Liver (tissue), 9 donors: ENCODE data around the gene RBMS2. TPM values are rescaled to one million over a fixed set of nuclear protein-coding genes. Genes with fewer than 3 reads are reported as not detected.
A peak's percentile ranks its signal among the peaks of the same experiment; 100 is the strongest.

Source experiments
- DNase-seq: peaks from one replicate; pipeline ENCODE4 v3.0.0-alpha.2; 2017; ENCODE audit warnings: low spot score
- H3K27ac ChIP-seq, 2 donors: one replicate each; pipeline ENCODE4 v1.7.0; 2013; ENCODE audit warnings: inconsistent platforms in 2 of 2, low read length in 2 of 2, control low read depth in 1 of 2, low read depth in 1 of 2, mild to moderate bottlenecking in 1 of 2
- H3K27me3 ChIP-seq, 4 donors: one replicate each; pipeline versions ENCODE4 v1.6.1 to v1.7.0; 2013; ENCODE audit warnings: low read length in 3 of 4, inconsistent platforms in 1 of 4, mild to moderate bottlenecking in 1 of 4, moderate library complexity in 1 of 4; ENCODE audit not compliant: control insufficient read depth in 4 of 4, insufficient read depth in 4 of 4
- H3K36me3 ChIP-seq, 4 donors: one replicate each; pipeline versions ENCODE4 v1.6.1 to v1.7.0; 2013; ENCODE audit warnings: low read length in 3 of 4, mild to moderate bottlenecking in 3 of 4, low read depth in 1 of 4, moderate library complexity in 1 of 4; ENCODE audit not compliant: control insufficient read depth in 4 of 4, insufficient read depth in 3 of 4
- H3K4me1 ChIP-seq, 4 donors: one replicate each; pipeline versions ENCODE4 v1.6.1 to v1.7.0; 2013; ENCODE audit warnings: low read length in 3 of 4, mild to moderate bottlenecking in 3 of 4, moderate library complexity in 1 of 4; ENCODE audit not compliant: control insufficient read depth in 4 of 4, insufficient read depth in 4 of 4
- H3K4me3 ChIP-seq, 3 donors: one replicate each; pipeline versions ENCODE4 v1.6.1 to v1.7.0; 2013; ENCODE audit warnings: low read length in 3 of 3, control low read depth in 1 of 3, low read depth in 1 of 3, mild to moderate bottlenecking in 1 of 3
- H3K9ac ChIP-seq, 2 donors: one replicate each; pipeline ENCODE4 v1.7.0; 2013; ENCODE audit warnings: low read length in 2 of 2, mild to moderate bottlenecking in 2 of 2, moderate library complexity in 2 of 2, control low read depth in 1 of 2, low read depth in 1 of 2
- H3K9me3 ChIP-seq, 4 donors: one replicate each; pipeline versions ENCODE4 v1.6.1 to v1.7.0; 2013; ENCODE audit warnings: low read length in 3 of 4; ENCODE audit not compliant: control insufficient read depth in 4 of 4
- EGR1 ChIP-seq, 2 donors: IDR thresholded peaks; 2 replicates each; pipeline ENCODE4 v1.6.1; 2016 to 2018; ENCODE audit warnings: antibody characterized with exemption in 2 of 2, low read depth in 2 of 2
- FOXA1 ChIP-seq: IDR thresholded peaks from 2 replicates; pipeline ENCODE4 v1.6.1; 2016; ENCODE audit warnings: antibody characterized with exemption
- FOXA2 ChIP-seq: IDR thresholded peaks from 2 replicates; pipeline ENCODE4 v1.6.1; 2016; ENCODE audit warnings: antibody characterized with exemption
- GABPA ChIP-seq, 2 donors: IDR thresholded peaks in 1 of 2; conservative IDR thresholded peaks in 1 of 2; 2 replicates each; pipeline ENCODE4 v1.6.1; 2016; ENCODE audit warnings: antibody characterized with exemption in 2 of 2, mild to moderate bottlenecking in 1 of 2, moderate library complexity in 1 of 2
- HNF4A ChIP-seq, 2 donors: conservative IDR thresholded peaks; 2 replicates each; pipeline ENCODE4 v1.6.1; 2016; ENCODE audit warnings: antibody characterized with exemption in 2 of 2, mild to moderate bottlenecking in 2 of 2
- HNF4G ChIP-seq: IDR thresholded peaks from 2 replicates; pipeline ENCODE4 v1.6.1; 2016; ENCODE audit warnings: antibody characterized with exemption
- JUND ChIP-seq, 2 donors: IDR thresholded peaks; 2 replicates each; pipeline ENCODE4 v1.6.1; 2016; ENCODE audit warnings: antibody characterized with exemption in 2 of 2
- NR2F2 ChIP-seq: IDR thresholded peaks from 2 replicates; pipeline ENCODE4 v1.6.1; 2016; ENCODE audit warnings: antibody characterized with exemption
- RAD21 ChIP-seq, 2 donors: IDR thresholded peaks; 2 replicates each; pipeline ENCODE4 v1.6.1; 2016; ENCODE audit warnings: antibody characterized with exemption in 2 of 2, mild to moderate bottlenecking in 2 of 2
- REST ChIP-seq: IDR thresholded peaks from 2 replicates; pipeline ENCODE4 v1.6.1; 2016; ENCODE audit warnings: antibody characterized with exemption, mild to moderate bottlenecking
- RXRA ChIP-seq, 2 donors: IDR thresholded peaks; 2 replicates each; pipeline ENCODE4 v1.6.1; 2017 to 2018; ENCODE audit warnings: antibody characterized with exemption in 2 of 2, mild to moderate bottlenecking in 1 of 2
- SP1 ChIP-seq: IDR thresholded peaks from 2 replicates; pipeline ENCODE4 v1.6.1; 2018; ENCODE audit warnings: antibody characterized with exemption, mild to moderate bottlenecking
- TAF1 ChIP-seq: conservative IDR thresholded peaks from 2 replicates; pipeline ENCODE4 v1.6.1; 2016; ENCODE audit warnings: antibody characterized with exemption, mild to moderate bottlenecking
- YY1 ChIP-seq: IDR thresholded peaks from 2 replicates; pipeline ENCODE4 v1.6.1; 2016; ENCODE audit warnings: antibody characterized with exemption, mild to moderate bottlenecking
- ZBTB33 ChIP-seq: IDR thresholded peaks from 2 replicates; pipeline ENCODE4 v1.6.1; 2016; ENCODE audit warnings: antibody characterized with exemption
- WGBS: extraction: QIAGEN DNeasy Blood & Tissue Kit; methylation state at CpG from one replicate; pipeline ENCODE4 v1.1.7; 2013; 5-methylcytosine and 5-hydroxymethylcytosine counted together
- polyA plus RNA-seq, 2 donors: library from polyadenylated mRNA; stranded (reverse) in 1 of 2; unstranded in 1 of 2; fragments of 200-250 nt in 1 of 2; fragments of >200 nt in 1 of 2; fragmentation: Nextera tagmentation in 1 of 2; extraction: Ambion mirVana in 1 of 2; gene quantifications; one replicate each; pipeline versions ENCODE4 v1.2.1 to v1.2.3, GENCODE V29; 2013 to 2015
- total RNA-seq, 2 donors: library from RNA; depleted of rRNA; stranded (reverse); fragments of >200 nt; gene quantifications; one replicate each; pipeline ENCODE4 v1.2.3, GENCODE V29; 2014
- TF ChIP-seq, protein P1 (sequence below): IDR thresholded peaks from 2 replicates; pipeline ENCODE4 v1.6.1; 2016; ENCODE audit warnings: antibody characterized with exemption
- TF ChIP-seq, protein P2 (sequence below): fragments of 150-350 bp; IDR thresholded peaks from 2 replicates; pipeline ENCODE4 v1.5.1; 2017; ENCODE audit warnings: improper control_type of control experiment, low read depth, low read length; ENCODE audit not compliant: missing input control
- TF ChIP-seq, protein P3 (sequence below): IDR thresholded peaks from 2 replicates; pipeline ENCODE4 v1.6.1; 2016; ENCODE audit warnings: antibody characterized with exemption
- donor health status: healthy.
- donor health status: healthy.
- donor health status: healthy.
- donor health status: healthy.
- donor health status: healthy.

The RBMS2 gene
- total and polyA plus RNA-seq, 4 donors, result 1.2 to 3.8 (median 1.8) TPM

- Histone ChIP-seq H3K9me3 (no peaks in the 10 kb centered on the region), H3K4me1 (peaks cover 14 to 77% (median 65%) of the 10 kb centered on the region in 4 donors), H3K27me3 (no peaks in the 10 kb centered on the region), H3K36me3 (peaks cover 0 to 5% (median 2%) of the 10 kb centered on the region in 4 donors), H3K27ac (peak overlapping the region; percentile 57 to 62), H3K9ac (no peak overlapping the region), H3K4me3 (peak overlapping the region in 1 of 3 donors; percentile 9)
- TF ChIP-seq YY1 (no peak), HNF4G (no peak), NR2F2 (no peak), HNF4A (conservative IDR thresholded peaks at IDR 0.05) (no peak), ZBTB33 (no peak), GABPA (IDR thresholded peaks at IDR 0.05 in 1 of 2, conservative IDR thresholded peaks at IDR 0.05 in 1 of 2) (no peak), FOXA1 (no peak), RXRA (IDR thresholded peaks at IDR 0.05) (no peak), FOXA2 (no peak), RAD21 (IDR thresholded peaks at IDR 0.05) (no peak), SP1 (no peak), TAF1 (no peak), JUND (IDR thresholded peaks at IDR 0.05) (no peak)
- TF ChIP-seq, protein P1, sequence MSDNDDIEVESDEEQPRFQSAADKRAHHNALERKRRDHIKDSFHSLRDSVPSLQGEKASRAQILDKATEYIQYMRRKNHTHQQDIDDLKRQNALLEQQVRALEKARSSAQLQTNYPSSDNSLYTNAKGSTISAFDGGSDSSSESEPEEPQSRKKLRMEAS, result no peak
- TF ChIP-seq, protein P2, sequence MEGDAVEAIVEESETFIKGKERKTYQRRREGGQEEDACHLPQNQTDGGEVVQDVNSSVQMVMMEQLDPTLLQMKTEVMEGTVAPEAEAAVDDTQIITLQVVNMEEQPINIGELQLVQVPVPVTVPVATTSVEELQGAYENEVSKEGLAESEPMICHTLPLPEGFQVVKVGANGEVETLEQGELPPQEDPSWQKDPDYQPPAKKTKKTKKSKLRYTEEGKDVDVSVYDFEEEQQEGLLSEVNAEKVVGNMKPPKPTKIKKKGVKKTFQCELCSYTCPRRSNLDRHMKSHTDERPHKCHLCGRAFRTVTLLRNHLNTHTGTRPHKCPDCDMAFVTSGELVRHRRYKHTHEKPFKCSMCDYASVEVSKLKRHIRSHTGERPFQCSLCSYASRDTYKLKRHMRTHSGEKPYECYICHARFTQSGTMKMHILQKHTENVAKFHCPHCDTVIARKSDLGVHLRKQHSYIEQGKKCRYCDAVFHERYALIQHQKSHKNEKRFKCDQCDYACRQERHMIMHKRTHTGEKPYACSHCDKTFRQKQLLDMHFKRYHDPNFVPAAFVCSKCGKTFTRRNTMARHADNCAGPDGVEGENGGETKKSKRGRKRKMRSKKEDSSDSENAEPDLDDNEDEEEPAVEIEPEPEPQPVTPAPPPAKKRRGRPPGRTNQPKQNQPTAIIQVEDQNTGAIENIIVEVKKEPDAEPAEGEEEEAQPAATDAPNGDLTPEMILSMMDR, result no peak
- 67% methylated on average over 4 of the region's 4 CpGs for WGBS
- DNase-seq, result no peak
Observed at GRCh38 chr12:56632701-56633467, 111.3 kb downstream of the RBMS2 start.

DNA sequence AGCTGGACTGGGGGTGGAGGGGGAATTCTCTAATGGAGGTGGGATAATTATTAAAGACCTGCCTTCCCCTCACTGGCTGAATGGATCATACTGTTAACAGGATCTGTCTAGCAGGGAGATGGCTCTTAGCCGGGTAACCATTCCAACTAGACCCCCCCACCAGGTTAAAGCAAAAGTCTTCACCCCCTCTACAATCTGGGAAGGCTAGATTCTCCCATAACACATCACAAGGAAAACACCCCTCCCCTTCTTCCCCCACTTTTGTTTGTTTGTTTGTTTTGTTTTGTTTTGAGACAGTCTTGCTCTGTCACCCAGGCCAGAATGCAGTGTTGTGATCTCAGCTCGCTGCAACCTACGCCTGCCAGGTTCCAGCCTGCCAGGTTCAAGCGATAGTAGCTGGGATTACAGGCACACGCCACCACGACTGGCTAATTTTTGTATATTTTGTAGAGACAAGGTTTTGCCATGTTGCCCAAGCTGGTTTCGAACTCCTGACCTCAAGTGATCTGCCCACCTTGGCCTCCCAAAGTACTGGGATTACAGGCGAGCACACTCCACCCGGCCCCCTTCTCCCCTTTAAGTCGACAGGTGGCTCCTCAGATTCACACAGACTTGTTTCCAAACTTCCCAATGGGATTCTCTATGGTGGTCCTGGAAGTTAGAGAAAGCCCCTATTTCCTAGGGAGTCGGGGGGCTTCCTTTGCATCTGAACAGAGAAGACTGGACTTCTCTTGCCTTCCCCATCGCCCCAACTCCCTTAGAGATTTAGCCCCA lies 112.0 kb downstream of the RBMS2 start:
- Histone ChIP-seq H3K4me1 (peaks cover 14 to 70% (median 62%) of the 10 kb centered on the region in 4 donors), H3K27me3 (no peaks in the 10 kb centered on the region), H3K9me3 (no peaks in the 10 kb centered on the region), H3K36me3 (peaks cover 4 to 11% (median 6%) of the 10 kb centered on the region in 4 donors), H3K4me3 (peak overlapping the region in 2 of 3 donors; percentile 80 to 81), H3K27ac (peak overlapping the region; percentile 86 to 92), H3K9ac (peak overlapping the region in 1 of 2 donors; percentile 63)
- 34% methylated on average over 12 of the region's 12 CpGs for WGBS
- no peak for DNase-seq
- TF ChIP-seq HNF4G (no peak), EGR1 (IDR thresholded peaks at IDR 0.05; ENCODE audit: low read depth in 2 of 2) (no peak), FOXA1 (no peak), ZBTB33 (no peak), REST (no peak), NR2F2 (no peak), SP1 (no peak)
- TF ChIP-seq, protein P3, sequence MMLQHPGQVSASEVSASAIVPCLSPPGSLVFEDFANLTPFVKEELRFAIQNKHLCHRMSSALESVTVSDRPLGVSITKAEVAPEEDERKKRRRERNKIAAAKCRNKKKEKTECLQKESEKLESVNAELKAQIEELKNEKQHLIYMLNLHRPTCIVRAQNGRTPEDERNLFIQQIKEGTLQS, result no peak
